PC-3 (cell line): ENCODE data around the gene CFAP410. TPM values are rescaled to one million over a fixed set of nuclear protein-coding genes. Genes with fewer than 3 reads are reported as not detected.

Source experiments
- ATAC-seq: fragments of 200-7000 bp; cut with Tn5 transposase; 2 replicates; pipeline ENCODE4 v1.9.1; 2020; ENCODE audit warnings: mild to moderate bottlenecking, moderate library complexity
- BruUV-seq: library from RNA; stranded (reverse); fragments of 400-500 nt; replicated peaks from 2 replicates; lab custom pipeline; 2021; lab: Mats Ljungman, UMichigan
- CTCF ChIA-PET: fragments of 300-600 bp; sonication (Branson Sonifier 250); formaldehyde crosslinking; loops from one replicate; lab custom pipeline; 2022; ENCODE audit warnings: antibody characterized with exemption; lab: Charles Lee
- POLR2A ChIA-PET: fragments of 300-600 bp; sonication (Branson Sonifier 250); formaldehyde crosslinking; loops from one replicate; lab custom pipeline; 2022; ENCODE audit warnings: antibody characterized with exemption; ENCODE audit not compliant: unreplicated experiment; lab: Charles Lee
- DNase-seq: peaks from one replicate; pipeline ENCODE4 v3.0.0-alpha.2; 2015
- H2AFZ ChIP-seq: fragments of 300-600 bp; sonication (generic); 2 replicates; pipeline ENCODE4 v1.6.0; 2016; ENCODE audit warnings: antibody characterized with exemption, low read length
- H3F3A ChIP-seq: fragments of 300-600 bp; sonication (generic); one replicate; pipeline ENCODE4 v1.6.0; 2017; ENCODE audit warnings: antibody characterized with exemption, low read length, control low read depth, mild to moderate bottlenecking; ENCODE audit not compliant: unreplicated experiment
- H3K27ac ChIP-seq: fragments of 300-600 bp; sonication (generic); 2 replicates; pipeline ENCODE4 v1.5.1; 2016; ENCODE audit warnings: mild to moderate bottlenecking, low read length
- H3K27me3 ChIP-seq: fragments of 300-600 bp; sonication (generic); 2 replicates; pipeline ENCODE4 v1.6.1; 2016; ENCODE audit warnings: low read length, mixed read lengths
- H3K36me3 ChIP-seq: fragments of 300-600 bp; sonication (generic); 2 replicates; pipeline ENCODE4 v1.6.1; 2016; ENCODE audit warnings: low read depth, mixed run types, low read length, mixed read lengths
- H3K4me1 ChIP-seq: fragments of 300-600 bp; sonication (generic); 2 replicates; pipeline ENCODE4 v1.5.1; 2016; ENCODE audit warnings: low read length; ENCODE audit not compliant: insufficient read depth
- H3K4me2 ChIP-seq: fragments of 300-600 bp; sonication (generic); 2 replicates; pipeline ENCODE4 v1.6.0; 2016; ENCODE audit warnings: low read length
- H3K4me3 ChIP-seq: fragments of 300-600 bp; sonication (generic); 2 replicates; pipeline ENCODE4 v1.5.1; 2016; ENCODE audit warnings: mild to moderate bottlenecking, low read length, mixed read lengths
- H3K79me2 ChIP-seq: fragments of 300-600 bp; sonication (generic); 2 replicates; pipeline ENCODE4 v1.6.1; 2017; ENCODE audit warnings: low read length, mixed read lengths
- H3K9ac ChIP-seq: fragments of 300-600 bp; sonication (generic); 2 replicates; pipeline ENCODE4 v1.6.0; 2016; ENCODE audit warnings: mild to moderate bottlenecking, low read length
- H3K9me2 ChIP-seq: fragments of 300-600 bp; sonication (generic); replicated peaks from 2 replicates; pipeline ENCODE4 v1.6.1; 2016; ENCODE audit warnings: mixed run types, low read length, mixed read lengths
- H3K9me3 ChIP-seq: fragments of 300-600 bp; sonication (generic); 2 replicates; pipeline ENCODE4 v1.6.1; 2016; ENCODE audit warnings: low read length, mixed read lengths
- H4K20me1 ChIP-seq: fragments of 300-600 bp; sonication (generic); 2 replicates; pipeline ENCODE4 v1.6.1; 2016; ENCODE audit warnings: low read length, mixed read lengths
- CTCF ChIP-seq: fragments of 300-600 bp; sonication (generic); conservative IDR thresholded peaks from 2 replicates; pipeline ENCODE4 v1.5.1; 2017; ENCODE audit warnings: antibody characterized with exemption, low read depth, mild to moderate bottlenecking, low read length
- EZH2 ChIP-seq: fragments of 300-600 bp; sonication (generic); IDR thresholded peaks from one replicate; pipeline ENCODE4 v1.6.1; 2017; ENCODE audit warnings: antibody characterized with exemption, mild to moderate bottlenecking, low read length; ENCODE audit not compliant: unreplicated experiment
- EZH2phosphoT487 ChIP-seq: fragments of 300-600 bp; sonication (generic); IDR thresholded peaks from 2 replicates; pipeline ENCODE4 v1.6.1; 2018; ENCODE audit warnings: mild to moderate bottlenecking, antibody characterized with exemption, low read length, borderline replicate concordance
- intact Hi-C: fragments of 100-400 bp; cut with micrococcal nuclease; formaldehyde crosslinking; loops from 2 replicates; pipeline ENCODE4 v1.9.0; 2023
- total RNA-seq: library from RNA; depleted of rRNA; stranded (reverse); fragments of >200 nt; gene quantifications from 2 replicates; pipeline ENCODE4 v1.2.3, GENCODE V29; 2014

CFAP410 gene
- total RNA-seq, 1 experiment from 2014 or later: 18.4 TPM

GRCh38 chr21:44383216-44383615, 44.0 kb upstream of the CFAP410 start:
- Histone ChIP-seq H3K9me3 (peaks cover 24% of the 10 kb centered on the region), H3K36me3 (no peaks in the 10 kb centered on the region), H4K20me1 (no peaks in the 10 kb centered on the region), H3K27me3 (0 out of 2 replicates have a peak, but pooled peaks cover under 1% of the 10 kb centered on the region), H3K4me3 (no peak overlapping the region), H3K79me2 (no peaks in the 10 kb centered on the region), H3K27ac (no peak overlapping the region), H3K9ac (no peak overlapping the region), H2AFZ (no peak overlapping the region), H3F3A (no peaks in the 10 kb centered on the region), H3K4me2 (no peak overlapping the region), H3K4me1 (no peaks in the 10 kb centered on the region), H3K9me2 (no peaks in the 10 kb centered on the region)
- TF ChIP-seq CTCF (no peak), EZH2phosphoT487 (no peak), EZH2 (no peak)
- BruUV-seq: no TSS peak
- intact Hi-C loops: no loop called here
- ChIA-PET POLR2A (no interaction called here), CTCF (no interaction called here)
- ATAC-seq: no peak
- no peak for DNase-seq

DNA sequence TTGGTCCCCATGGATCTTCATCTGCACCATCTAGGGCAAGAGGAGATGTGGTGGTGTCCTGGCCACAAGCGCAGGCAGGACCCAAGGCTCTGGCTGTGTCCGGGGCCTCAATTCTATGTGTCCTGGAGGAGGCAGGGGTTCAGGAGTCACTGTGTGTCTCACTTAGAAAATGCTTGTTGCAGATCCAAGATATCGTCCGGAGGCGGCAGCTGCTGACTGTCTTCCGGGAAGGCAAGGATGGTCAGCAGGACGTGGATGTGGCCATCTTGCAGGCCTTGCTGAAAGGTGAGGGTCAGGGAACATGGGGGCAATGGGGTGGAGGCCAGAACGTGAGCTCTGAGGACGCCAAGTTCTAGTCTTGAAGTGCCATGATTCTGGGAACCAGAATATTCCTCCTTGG, 43.3 kb upstream of the CFAP410 start:
- no peak overlapping the region for H3K4me3 ChIP-seq
- H3K36me3 ChIP-seq: no peaks in the 10 kb centered on the region
- intact Hi-C loops: no loop called here
- no peaks in the 10 kb centered on the region for H3F3A ChIP-seq
- CTCF ChIA-PET: no interaction called here
- H3K4me1 ChIP-seq: no peaks in the 10 kb centered on the region
- no peaks in the 10 kb centered on the region for H3K79me2 ChIP-seq
- TF ChIP-seq EZH2 (no peak), EZH2phosphoT487 (no peak), CTCF (no peak)
- ATAC-seq (no peak), DNase-seq (no peak)
- peaks cover 24% of the 10 kb centered on the region for H3K9me3 ChIP-seq
- no peaks in the 10 kb centered on the region for H4K20me1 ChIP-seq
- no TSS peak for BruUV-seq
- H3K27me3 ChIP-seq: peaks cover 4% of the 10 kb centered on the region; the same call in 1 of the 2 replicates
- H2AFZ ChIP-seq: no peak overlapping the region
- no peak overlapping the region for H3K9ac ChIP-seq
- POLR2A ChIA-PET: no interaction called here
- no peak overlapping the region for H3K4me2 ChIP-seq
- no peak overlapping the region for H3K27ac ChIP-seq
- H3K9me2 ChIP-seq: no peaks in the 10 kb centered on the region

DNA sequence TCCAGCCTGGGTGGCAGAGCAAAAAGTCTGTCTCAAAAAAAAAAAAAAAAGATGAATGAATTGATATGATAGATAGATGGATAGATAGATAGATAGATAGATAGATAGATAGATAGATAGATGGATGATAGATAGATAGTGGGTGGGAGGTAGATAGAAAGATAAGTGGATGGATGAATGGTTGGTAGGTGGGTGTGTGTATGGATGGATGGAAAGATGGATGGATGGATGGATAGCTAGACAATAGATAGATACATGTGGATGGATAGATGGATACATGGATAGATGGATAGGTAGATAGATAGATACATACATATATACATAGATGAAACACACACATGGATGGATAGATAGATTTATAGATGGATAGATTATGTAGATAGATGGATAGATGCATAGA, 42.7 kb upstream of the CFAP410 start:
- BruUV-seq: no TSS peak
- H3K27ac ChIP-seq: no peak overlapping the region
- H3K27me3 ChIP-seq: peaks cover 4% of the 10 kb centered on the region; the same call in 1 of the 2 replicates
- POLR2A ChIA-PET: no interaction called here
- H2AFZ ChIP-seq: no peak overlapping the region
- no peak for DNase-seq
- no peaks in the 10 kb centered on the region for H3K79me2 ChIP-seq
- TF ChIP-seq EZH2 (no peak), CTCF (no peak), EZH2phosphoT487 (no peak)
- CTCF ChIA-PET: no interaction called here
- no peak for ATAC-seq
- intact Hi-C loops: no loop called here
- H3K9me3 ChIP-seq: peaks cover 24% of the 10 kb centered on the region
- H4K20me1 ChIP-seq: no peaks in the 10 kb centered on the region
- no peaks in the 10 kb centered on the region for H3K9me2 ChIP-seq
- no peak overlapping the region for H3K4me3 ChIP-seq
- H3K4me2 ChIP-seq: no peak overlapping the region
- no peaks in the 10 kb centered on the region for H3K36me3 ChIP-seq
- no peaks in the 10 kb centered on the region for H3F3A ChIP-seq
- no peaks in the 10 kb centered on the region for H3K4me1 ChIP-seq
- H3K9ac ChIP-seq: no peak overlapping the region
